GM12878 (cell line): Measurements from ENCODE around the gene TMEM132C. TPM values are rescaled to one million over a fixed set of nuclear protein-coding genes. Genes with fewer than 3 reads are reported as not detected.

ENCODE experiments used
- ATAC-seq: fragments of 200-7000 bp; cut with Tn5 transposase; 3 replicates; pipeline ENCODE4 v1.9.1; 2020; ENCODE audit warnings: mild to moderate bottlenecking, moderate library complexity
- BruUV-seq: library from RNA; stranded (reverse); fragments of 400-500 nt; replicated peaks from 2 replicates; lab custom pipeline; 2021; lab: Mats Ljungman, UMichigan
- CTCF ChIA-PET: fragments of 300-600 bp; sonication (Branson Sonifier 250); formaldehyde crosslinking; extraction: SDS; loops from one replicate; lab custom pipeline; 2021; ENCODE audit warnings: inconsistent platforms; lab: Yijun Ruan, JAX
- POLR2A ChIA-PET: fragments of 350-600 bp; formaldehyde crosslinking; extraction: SDS; loops from one replicate; lab custom pipeline; 2021; ENCODE audit warnings: inconsistent platforms; lab: Charles Lee
- RAD21 ChIA-PET: fragments of 300-600 bp; sonication (Branson Sonifier 250); formaldehyde crosslinking; loops from one replicate; lab custom pipeline; 2023; ENCODE audit warnings: antibody characterized with exemption; ENCODE audit not compliant: unreplicated experiment; lab: Charles Lee
- SMC1A ChIA-PET: fragments of 300-600 bp; sonication (Branson Sonifier 250); formaldehyde crosslinking; loops from one replicate; lab custom pipeline; 2023; ENCODE audit not compliant: unreplicated experiment, uncharacterized antibody; lab: Charles Lee
- DNase-seq: peaks from one replicate; pipeline ENCODE4 v3.0.0-alpha.2; 2011; ENCODE audit warnings: low read depth, low spot score
- FAIRE-seq: peaks from 3 replicates; lab custom pipeline; 2011; peaks lifted over from hg19 to GRCh38; lab: Jason Lieb, UNC
- H2AFZ ChIP-seq: 2 replicates; pipeline ENCODE4 v1.6.0; 2011; ENCODE audit warnings: low read depth, low read length, control low read depth; ENCODE audit not compliant: control insufficient read depth
- H3K27ac ChIP-seq: 2 replicates; pipeline ENCODE4 v1.5.1; 2011; ENCODE audit warnings: control low read depth; ENCODE audit not compliant: control insufficient read depth, insufficient read depth
- H3K27me3 ChIP-seq, 2 experiments: replicated peaks in 1 of 2; 2 replicates each; pipeline versions ENCODE4 v1.6.0 to v1.6.1; 2011; ENCODE audit warnings: low read length in 1 of 2; ENCODE audit not compliant: control insufficient read depth in 2 of 2, insufficient read depth in 2 of 2
- H3K36me3 ChIP-seq, 2 experiments: 2 replicates each; pipeline ENCODE4 v1.5.1; 2011; ENCODE audit warnings: low read length in 1 of 2; ENCODE audit not compliant: control insufficient read depth in 2 of 2, insufficient read depth in 2 of 2
- H3K4me1 ChIP-seq: 2 replicates; pipeline ENCODE4 v1.6.1; 2011; ENCODE audit warnings: mild to moderate bottlenecking, low read length, moderate library complexity, mixed read lengths; ENCODE audit not compliant: control insufficient read depth, insufficient read depth
- H3K4me2 ChIP-seq: 2 replicates; pipeline ENCODE4 v1.6.0; 2011; ENCODE audit warnings: control low read depth; ENCODE audit not compliant: control insufficient read depth, insufficient read depth
- H3K4me3 ChIP-seq: fragments of 200-600 bp; sonication (generic); 2 replicates; pipeline ENCODE4 v1.5.1; 2016
- H3K79me2 ChIP-seq: 2 replicates; pipeline ENCODE4 v1.6.0; 2011; ENCODE audit warnings: low read length; ENCODE audit not compliant: control insufficient read depth, insufficient read depth
- H3K9ac ChIP-seq: 2 replicates; pipeline ENCODE4 v1.8.0; 2011; ENCODE audit warnings: low read length, control low read depth, mixed read lengths; ENCODE audit not compliant: control insufficient read depth, insufficient read depth
- H3K9me3 ChIP-seq: replicated peaks from 3 replicates; pipeline ENCODE4 v1.5.1; 2011; ENCODE audit warnings: mild to moderate bottlenecking, low read length; ENCODE audit not compliant: control insufficient read depth, insufficient read depth
- H4K20me1 ChIP-seq: 2 replicates; pipeline ENCODE4 v1.6.0; 2011; ENCODE audit not compliant: control insufficient read depth, insufficient read depth
- CTCF ChIP-seq, 3 experiments: IDR thresholded peaks in 2 of 3; conservative IDR thresholded peaks in 1 of 3; 2 replicates each; pipeline ENCODE4 v1.5.1; 2011; ENCODE audit warnings: low read depth in 3 of 3, low read length in 3 of 3, mild to moderate bottlenecking in 3 of 3, control low read depth in 2 of 3, moderate library complexity in 2 of 3, inconsistent platforms in 1 of 3, mixed read lengths in 1 of 3; ENCODE audit not compliant: control insufficient read depth in 2 of 3, insufficient read depth in 1 of 3; ENCODE audit errors: extremely low read depth in 1 of 3
- CUX1 ChIP-seq: IDR thresholded peaks from 2 replicates; pipeline ENCODE4 v1.6.1; 2012; ENCODE audit warnings: improper control_type of control experiment, low read depth, low read length; ENCODE audit not compliant: insufficient replicate concordance
- IKZF2 ChIP-seq, 2 experiments: fragments of 450-650 bp; IDR thresholded peaks; 2 replicates each; pipeline ENCODE4 v1.6.1; 2017; ENCODE audit warnings: mild to moderate bottlenecking in 2 of 2, moderate library complexity in 2 of 2
- POLR2A ChIP-seq: IDR thresholded peaks from 2 replicates; pipeline ENCODE4 v1.6.1; 2011; ENCODE audit warnings: low read depth, mild to moderate bottlenecking, low read length
- RAD21 ChIP-seq: IDR thresholded peaks from 2 replicates; pipeline ENCODE4 v1.6.1; 2011; ENCODE audit warnings: mild to moderate bottlenecking, low read depth, low read length, moderate library complexity; ENCODE audit not compliant: insufficient read depth
- WGBS: methylation state at CpG from one replicate; pipeline ENCODE4 v1.1.6; 2016; ENCODE audit warnings: low lambda C conversion rate; ENCODE audit not compliant: insufficient replicate concordance, insufficient coverage; ENCODE audit errors: missing lambda C conversion rate; 5-methylcytosine and 5-hydroxymethylcytosine counted together
- in situ Hi-C: fragments of 300-500 bp; cut with MboI; formaldehyde crosslinking; loops from 9 replicates; pipeline ENCODE4 v1.14.3; 2018; ENCODE audit warnings: mixed read lengths
- intact Hi-C: fragments of 100-400 bp; cut with micrococcal nuclease; formaldehyde crosslinking; loops from one replicate; pipeline ENCODE4 v1.14.2; 2022; ENCODE audit not compliant: unreplicated experiment
- polyA plus RNA-seq, 11 experiments: library from polyadenylated mRNA; depleted of rRNA in 4 of 11; unstranded in 6 of 11; stranded (reverse) in 5 of 11; fragments of >200 nt; fragmentation: Nextera tagmentation in 4 of 11; fragmentation: Illumina TruSeq in 1 of 11; extraction: Ambion mirVana in 4 of 11; extraction: Trizol in 1 of 11; gene quantifications; 1 replicate in 1 of 11; 2 replicates in 10 of 11; pipeline versions ENCODE4 v1.2.1 to v1.2.3, GENCODE V29; 2011 to 2016; ENCODE audit warnings: inconsistent platforms in 2 of 11, missing spikeins in 2 of 11, low read depth in 1 of 11
- total RNA-seq, 4 experiments: library from RNA; depleted of rRNA in 3 of 4; stranded (reverse); fragments of >200 nt in 3 of 4; fragmentation: Illumina TruSeq in 1 of 4; extraction: Trizol in 1 of 4; gene quantifications; 2 replicates each; pipeline versions ENCODE4 v1.2.1 to v1.2.3, GENCODE V29; 2013 to 2021

TMEM132C gene
- total and polyA plus RNA-seq, 10 of the 15 experiments (the other 5 are each of a cell fraction or from before 2014, with no cell fraction given) = not detected

GRCh38 chr12:128705140-128705539 lies 438.2 kb downstream of the TMEM132C start (continued):
- TF ChIP-seq CUX1 (no peak), POLR2A (no peak), IKZF2 (IDR thresholded peaks at IDR 0.05) (no peak)

GRCh38 chr12:128707488-128707887 lies 440.5 kb downstream of the TMEM132C start:
- Histone ChIP-seq H4K20me1 (no peaks in the 10 kb centered on the region), H3K9ac (no peak overlapping the region), H3K4me3 (no peak overlapping the region), H3K36me3 (no peaks in the 10 kb centered on the region), H2AFZ (no peak overlapping the region), H3K79me2 (no peaks in the 10 kb centered on the region), H3K27me3 (no peaks in the 10 kb centered on the region), H3K9me3 (no peaks in the 10 kb centered on the region), H3K4me2 (no peak overlapping the region), H3K27ac (no peak overlapping the region), H3K4me1 (no peaks in the 10 kb centered on the region)
- no TSS peak for BruUV-seq
- ChIA-PET RAD21 (no interaction called here), POLR2A (no interaction called here), CTCF (no interaction called here), SMC1A (no interaction called here)
- DNase-seq = no peak
- intact Hi-C loops (no loop called here), in situ Hi-C loops (no loop called here)
- FAIRE-seq = no peak
- 23% methylated on average over 8 of the region's 8 CpGs for WGBS
- TF ChIP-seq RAD21 = no peak
- 0 out of 6 replicates have a peak, but pooled peaks of 2 of the 3 experiments have one; percentile 9 to 13 for TF ChIP-seq CTCF (IDR thresholded peaks at IDR 0.05 in 2 of 3, conservative IDR thresholded peaks at IDR 0.05 in 1 of 3; ENCODE audit: control insufficient read depth in 2 of 3, extremely low read depth in 1 of 3, insufficient read depth in 1 of 3, low read depth in 3 of 3, low read length in 3 of 3)
- no peak for ATAC-seq
